Posterior cingulate gyrus (tissue), 11 donors: ENCODE data around the gene TLE5.
"Not testable (repeated sequence)": the region's sequence is repeated elsewhere in the genome, so short reads cannot be mapped to it uniquely, and the experiment has no call there.

Source experiments
- DNase-seq, 10 donors: peaks; one replicate each; pipeline versions ENCODE4 v3.0.0 to v3.0.0-alpha.2; 2020 to 2021; ENCODE audit warnings: mixed read lengths in 3 of 10
- intact Hi-C: fragments of 100-400 bp; cut with DNase I; formaldehyde crosslinking; loops from one replicate; pipeline ENCODE4 v1.15.1; 2023

Gene TLE5

GRCh38 chr19:3098141-3098514 lies 35.8 kb upstream of the TLE5 start:
- peak in 2 of 10 donors; percentile 35 to 81 for DNase-seq

GRCh38 chr19:3097442-3097871 lies 35.2 kb upstream of the TLE5 start:
- peak in 1 of 10 donors; percentile 59 for DNase-seq
- intact Hi-C loops = no loop called here

More at GRCh38 chr19:3098141-3098514, 35.8 kb upstream of the TLE5 start:
- intact Hi-C loops = no loop called here

GRCh38 chr19:3096902-3097326 lies 34.6 kb upstream of the TLE5 start:
- intact Hi-C loops = no loop called here

GRCh38 chr19:3096267-3096901 lies 34.1 kb upstream of the TLE5 start:
- DNase-seq = peak in 1 of 10 donors; percentile 65
- intact Hi-C loops = no loop called here

More at GRCh38 chr19:3096902-3097326, 34.6 kb upstream of the TLE5 start:
- peak in 2 of 10 donors; percentile 60 to 77 for DNase-seq

GRCh38 chr19:3095441-3096191 lies 33.3 kb upstream of the TLE5 start:
- peak in 1 of 10 donors; percentile 63 for DNase-seq
- intact Hi-C loops = loop anchor here (2.0 kb wide), 1 partner anchor 59 kb away; no protein-coding TSS in a partner anchor

GRCh38 chr19:3094601-3095440 lies 32.5 kb upstream of the TLE5 start:
- intact Hi-C loops = loop anchor here (2.0 kb wide), 1 partner anchor 58 kb away; no protein-coding TSS in a partner anchor
- peak in 1 of 10 donors; percentile 72 for DNase-seq

- DNase-seq, intact Hi-C loops: not testable (repeated sequence)
These were observed 27.1 kb upstream of the TLE5 start for GRCh38 chr19:3089299-3089855.

- intact Hi-C loops = no loop called here
- DNase-seq = no peak
These were observed 25.5 kb upstream of the TLE5 start for GRCh38 chr19:3087769-3088168.

- no peak for DNase-seq
- intact Hi-C loops = no loop called here
These were observed 22.6 kb upstream of the TLE5 start for GRCh38 chr19:3084943-3085342.

GRCh38 chr19:3083964-3084363 lies 21.7 kb upstream of the TLE5 start:
- intact Hi-C loops = no loop called here

GRCh38 chr19:3082331-3082730 lies 20.0 kb upstream of the TLE5 start:
- no peak for DNase-seq
- intact Hi-C loops = no loop called here

More at GRCh38 chr19:3083964-3084363, 21.7 kb upstream of the TLE5 start:
- DNase-seq = no peak

GRCh38 chr19:3080286-3080685 lies 18.0 kb upstream of the TLE5 start:
- no peak for DNase-seq
- intact Hi-C loops = no loop called here

- no peak for DNase-seq
- intact Hi-C loops = loop anchor here (10.0 kb wide), 1 partner anchor 85 kb away; no protein-coding TSS in a partner anchor
These were observed 17.3 kb upstream of the TLE5 start for GRCh38 chr19:3079578-3079977.

GRCh38 chr19:3075605-3076431 lies 13.5 kb upstream of the TLE5 start:
- DNase-seq = peak in 9 of 10 donors; percentile 33 to 91 (median 60)
- intact Hi-C loops = loop anchor here (10.0 kb wide), 1 partner anchor 89 kb away; no protein-coding TSS in a partner anchor

GRCh38 chr19:3073931-3074595 lies 11.8 kb upstream of the TLE5 start:
- intact Hi-C loops = loop anchor here (10.0 kb wide), 1 partner anchor 91 kb away; no protein-coding TSS in a partner anchor
- DNase-seq = no peak

- no peak for DNase-seq
- intact Hi-C loops = loop anchor here (10.0 kb wide), 1 partner anchor 92 kb away; no protein-coding TSS in a partner anchor
These were observed 10.9 kb upstream of the TLE5 start for GRCh38 chr19:3073159-3073563.

- intact Hi-C loops = loop anchor here (10.0 kb wide), 1 partner anchor 93 kb away; no protein-coding TSS in a partner anchor
- no peak for DNase-seq
These were observed 9.5 kb upstream of the TLE5 start for GRCh38 chr19:3071768-3072167.

GRCh38 chr19:3068071-3068470 lies 5.8 kb upstream of the TLE5 start:
- no peak for DNase-seq
- intact Hi-C loops = no loop called here

- intact Hi-C loops = no loop called here
These were observed 5.3 kb upstream of the TLE5 start for GRCh38 chr19:3067563-3067962.

More at GRCh38 chr19:3067563-3067962, 5.3 kb upstream of the TLE5 start:
- DNase-seq = no peak
